ENCODE measurements around the gene TMEM163.

DNA sequence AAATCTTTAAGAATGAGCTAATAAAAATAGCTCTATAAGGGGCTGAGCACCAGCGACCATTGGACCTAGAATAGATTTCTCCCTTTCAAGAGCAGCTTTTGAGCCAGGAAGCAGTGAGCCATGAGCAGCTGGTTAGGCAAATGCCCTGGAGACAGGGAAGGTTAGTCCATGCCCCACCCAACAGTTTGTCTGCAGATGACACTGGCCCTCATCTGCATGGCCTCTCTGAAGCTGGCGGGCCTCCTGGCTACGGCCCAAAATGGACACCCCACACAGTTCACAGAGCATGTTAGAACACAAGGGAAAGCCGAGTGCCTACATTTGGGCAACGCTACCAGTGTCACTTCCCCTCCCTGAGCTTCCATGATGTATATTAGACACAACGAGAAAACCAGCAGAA is 263.9 kb downstream of the TMEM163 start:
- TF ChIP-seq TEAD4 (IDR thresholded peaks at IDR 0.05) (no peak), CREB1 (IDR thresholded peaks at IDR 0.05; ENCODE audit: low read depth) (no peak), EP300 (IDR thresholded peaks at IDR 0.05; ENCODE audit: borderline replicate concordance) (no peak), ZBTB7A (IDR thresholded peaks at IDR 0.05; ENCODE audit: low read depth) (no peak), EGR1 (IDR thresholded peaks at IDR 0.05) (no peak), RAD21 (IDR thresholded peaks at IDR 0.05; ENCODE audit: low read depth) (no peak), TCF12 (IDR thresholded peaks at IDR 0.05; ENCODE audit: low read depth) (no peak), YY1 (IDR thresholded peaks at IDR 0.05; ENCODE audit: low read depth) (no peak), TAF1 (IDR thresholded peaks at IDR 0.05; ENCODE audit: low read depth) (no peak), NFIC (IDR thresholded peaks at IDR 0.05) (no peak), CEBPB (IDR thresholded peaks at IDR 0.05) (no peak)
- TF ChIP-seq, protein P1, sequence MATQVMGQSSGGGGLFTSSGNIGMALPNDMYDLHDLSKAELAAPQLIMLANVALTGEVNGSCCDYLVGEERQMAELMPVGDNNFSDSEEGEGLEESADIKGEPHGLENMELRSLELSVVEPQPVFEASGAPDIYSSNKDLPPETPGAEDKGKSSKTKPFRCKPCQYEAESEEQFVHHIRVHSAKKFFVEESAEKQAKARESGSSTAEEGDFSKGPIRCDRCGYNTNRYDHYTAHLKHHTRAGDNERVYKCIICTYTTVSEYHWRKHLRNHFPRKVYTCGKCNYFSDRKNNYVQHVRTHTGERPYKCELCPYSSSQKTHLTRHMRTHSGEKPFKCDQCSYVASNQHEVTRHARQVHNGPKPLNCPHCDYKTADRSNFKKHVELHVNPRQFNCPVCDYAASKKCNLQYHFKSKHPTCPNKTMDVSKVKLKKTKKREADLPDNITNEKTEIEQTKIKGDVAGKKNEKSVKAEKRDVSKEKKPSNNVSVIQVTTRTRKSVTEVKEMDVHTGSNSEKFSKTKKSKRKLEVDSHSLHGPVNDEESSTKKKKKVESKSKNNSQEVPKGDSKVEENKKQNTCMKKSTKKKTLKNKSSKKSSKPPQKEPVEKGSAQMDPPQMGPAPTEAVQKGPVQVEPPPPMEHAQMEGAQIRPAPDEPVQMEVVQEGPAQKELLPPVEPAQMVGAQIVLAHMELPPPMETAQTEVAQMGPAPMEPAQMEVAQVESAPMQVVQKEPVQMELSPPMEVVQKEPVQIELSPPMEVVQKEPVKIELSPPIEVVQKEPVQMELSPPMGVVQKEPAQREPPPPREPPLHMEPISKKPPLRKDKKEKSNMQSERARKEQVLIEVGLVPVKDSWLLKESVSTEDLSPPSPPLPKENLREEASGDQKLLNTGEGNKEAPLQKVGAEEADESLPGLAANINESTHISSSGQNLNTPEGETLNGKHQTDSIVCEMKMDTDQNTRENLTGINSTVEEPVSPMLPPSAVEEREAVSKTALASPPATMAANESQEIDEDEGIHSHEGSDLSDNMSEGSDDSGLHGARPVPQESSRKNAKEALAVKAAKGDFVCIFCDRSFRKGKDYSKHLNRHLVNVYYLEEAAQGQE (IDR thresholded peaks at IDR 0.05; ENCODE audit: low read depth) = no peak
- TF ChIP-seq, protein P2, sequence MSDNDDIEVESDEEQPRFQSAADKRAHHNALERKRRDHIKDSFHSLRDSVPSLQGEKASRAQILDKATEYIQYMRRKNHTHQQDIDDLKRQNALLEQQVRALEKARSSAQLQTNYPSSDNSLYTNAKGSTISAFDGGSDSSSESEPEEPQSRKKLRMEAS (IDR thresholded peaks at IDR 0.05) = no peak
- TF ChIP-seq, protein P3, sequence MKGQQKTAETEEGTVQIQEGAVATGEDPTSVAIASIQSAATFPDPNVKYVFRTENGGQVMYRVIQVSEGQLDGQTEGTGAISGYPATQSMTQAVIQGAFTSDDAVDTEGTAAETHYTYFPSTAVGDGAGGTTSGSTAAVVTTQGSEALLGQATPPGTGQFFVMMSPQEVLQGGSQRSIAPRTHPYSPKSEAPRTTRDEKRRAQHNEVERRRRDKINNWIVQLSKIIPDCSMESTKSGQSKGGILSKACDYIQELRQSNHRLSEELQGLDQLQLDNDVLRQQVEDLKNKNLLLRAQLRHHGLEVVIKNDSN (IDR thresholded peaks at IDR 0.05) = no peak
